HG03520 (cell line): Measurements from ENCODE around the gene TMEM72.
"Not testable (repeated sequence)": the region's sequence is repeated elsewhere in the genome, so short reads cannot be mapped to it uniquely, and the experiment has no call there.

Experiments
- ATAC-seq: cut with Tn5 transposase; IDR thresholded peaks from one replicate; pipeline ENCODE4 v1.9.1; 2021; ENCODE audit warnings: mild to moderate bottlenecking, moderate library complexity; ENCODE audit not compliant: unreplicated experiment

Gene TMEM72

DNA sequence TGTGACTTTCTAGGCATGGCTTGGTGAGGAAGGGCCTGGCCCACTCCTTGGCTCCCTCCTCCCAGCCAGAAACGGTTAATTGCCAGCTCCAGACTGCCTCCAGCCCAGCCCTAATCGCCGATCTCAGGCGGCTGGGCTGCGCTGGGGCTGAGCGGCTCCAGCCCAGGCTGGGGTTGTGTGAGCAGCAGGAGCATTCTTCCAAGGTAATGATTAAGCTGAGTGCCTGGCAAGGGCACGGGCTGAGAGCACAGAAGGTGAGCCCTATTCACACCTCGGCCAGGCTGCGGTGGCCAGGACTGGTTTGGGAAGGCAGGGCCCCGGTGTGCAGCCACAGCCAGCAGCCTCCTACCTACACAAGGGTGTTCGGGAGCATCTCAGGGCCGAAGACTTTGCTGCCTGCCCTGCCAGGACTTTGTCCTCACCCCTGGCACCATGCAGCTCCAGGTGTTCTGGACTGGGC is at the start of gene TMEM72:
Gene TMEM72 (plus strand): TSS at position 257 of the 460 bp plus-strand sequence. CDS start 176 bp downstream, at position 433.
- no peak for ATAC-seq

DNA sequence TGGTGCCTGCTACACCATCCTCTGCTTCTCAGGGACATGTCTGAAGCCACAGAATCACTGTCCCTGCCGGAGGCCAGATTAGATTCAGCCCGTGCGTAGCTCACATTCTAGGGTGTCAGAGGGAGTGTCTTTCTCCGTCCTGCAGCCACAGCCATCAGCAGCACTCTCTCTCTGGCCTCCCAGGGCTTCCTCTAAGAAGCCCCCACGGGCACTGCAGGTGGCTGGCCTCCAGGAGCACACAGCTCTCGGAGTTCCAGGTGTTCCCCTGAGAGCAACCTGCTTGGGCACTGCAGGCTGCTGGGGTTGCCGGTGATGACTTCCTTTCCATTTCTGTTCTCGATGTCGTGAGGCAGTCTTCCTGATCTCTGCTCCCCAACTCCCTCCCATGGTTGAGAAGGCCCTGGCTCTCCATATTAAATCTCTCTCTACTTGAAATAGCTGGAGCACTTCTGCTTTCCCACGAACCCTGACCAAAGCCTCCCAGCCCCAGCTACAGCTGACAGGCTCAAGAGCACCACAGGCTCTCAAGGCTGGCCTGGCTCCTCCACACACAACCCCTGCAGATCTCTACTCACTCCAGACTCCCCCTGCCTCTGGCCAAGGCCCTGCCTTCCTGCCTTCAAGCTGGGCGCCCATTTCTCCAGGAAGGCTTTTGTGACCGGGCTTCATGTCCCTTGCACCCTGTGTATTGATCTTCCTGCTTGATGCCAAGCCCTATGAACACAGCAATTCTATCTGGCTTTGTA is 49.0 kb upstream of the TMEM72 start:
- no peak for ATAC-seq

GRCh38 chr10:44862924-44863323 is 48.2 kb upstream of the TMEM72 start:
- no peak for ATAC-seq

DNA sequence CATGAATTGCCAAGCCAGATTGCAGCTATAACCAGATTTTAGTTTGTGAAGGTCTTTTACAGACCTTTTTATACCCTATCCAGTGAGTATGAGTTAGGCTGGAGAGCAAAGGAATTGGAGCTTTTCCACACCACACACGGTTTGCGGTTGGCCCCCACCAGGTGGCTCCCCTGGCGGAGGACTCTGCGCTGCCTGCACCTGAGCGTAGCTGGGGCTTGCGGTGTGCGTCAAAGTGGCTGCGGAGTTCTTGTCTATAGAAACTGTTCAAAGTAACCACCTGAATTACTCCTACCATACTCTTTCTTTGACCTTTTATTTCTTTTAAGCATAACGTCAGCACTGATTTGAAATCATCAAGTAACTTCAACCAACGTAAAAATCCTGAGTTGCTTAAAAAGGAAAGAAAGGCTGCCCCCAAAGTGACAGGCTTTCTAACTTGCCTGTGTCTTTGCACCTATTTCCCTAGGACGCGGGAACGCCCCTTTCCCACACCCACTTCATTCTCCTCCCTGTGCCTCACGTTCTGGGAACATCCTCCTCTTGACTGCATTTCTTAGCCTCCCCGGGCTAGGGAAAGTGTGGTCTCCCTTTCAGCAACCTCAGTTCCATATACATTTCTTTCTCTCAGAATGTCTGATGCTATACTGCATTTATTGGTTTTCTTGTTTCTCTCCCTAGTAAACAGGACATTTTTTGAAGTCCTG is 47.6 kb upstream of the TMEM72 start:
- ATAC-seq = no peak

- peak; percentile 48 for ATAC-seq
These were observed 47.1 kb upstream of the TMEM72 start for GRCh38 chr10:44864051-44864450.

DNA sequence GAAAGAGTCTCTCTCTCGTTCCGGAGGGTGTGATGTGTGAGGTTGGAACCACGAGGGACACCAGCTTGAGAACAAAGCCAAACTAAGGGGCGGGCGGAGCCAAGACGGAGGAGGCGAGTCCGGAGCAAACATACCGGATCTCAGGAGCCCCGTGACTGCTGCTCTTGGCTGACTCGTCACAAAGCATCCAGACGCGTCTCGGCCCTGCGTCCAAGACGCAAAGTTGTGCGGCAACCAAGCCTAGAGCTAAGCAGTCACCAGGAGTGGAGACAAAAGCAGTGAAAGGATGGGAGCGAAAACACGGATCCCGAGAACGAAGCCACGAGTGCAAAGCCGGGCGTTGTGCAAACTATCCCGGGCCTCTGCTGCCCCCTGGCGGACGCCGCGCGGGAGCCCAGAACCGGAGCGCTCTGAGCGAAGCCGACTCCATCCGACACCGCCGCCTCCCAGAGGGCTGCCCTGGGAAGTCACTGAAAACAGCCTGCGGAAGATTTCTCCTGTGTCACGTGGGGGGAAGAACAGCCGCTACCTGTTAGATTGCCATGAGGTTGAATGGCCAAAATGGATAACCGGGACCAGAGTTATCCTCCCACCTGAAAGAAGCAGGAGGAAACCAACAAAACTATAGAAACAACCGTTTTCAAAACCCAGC is 46.4 kb upstream of the TMEM72 start:
- peak; percentile 78 for ATAC-seq

GRCh38 chr10:44865289-44865671 is 45.9 kb upstream of the TMEM72 start:
- ATAC-seq = no peak

- not testable (repeated sequence) for ATAC-seq
These were observed 44.8 kb upstream of the TMEM72 start for GRCh38 chr10:44866367-44866766.

- no peak for ATAC-seq
These were observed 41.1 kb upstream of the TMEM72 start for GRCh38 chr10:44870031-44870430.

GRCh38 chr10:44873160-44873559 is 38.0 kb upstream of the TMEM72 start:
- no peak for ATAC-seq

DNA sequence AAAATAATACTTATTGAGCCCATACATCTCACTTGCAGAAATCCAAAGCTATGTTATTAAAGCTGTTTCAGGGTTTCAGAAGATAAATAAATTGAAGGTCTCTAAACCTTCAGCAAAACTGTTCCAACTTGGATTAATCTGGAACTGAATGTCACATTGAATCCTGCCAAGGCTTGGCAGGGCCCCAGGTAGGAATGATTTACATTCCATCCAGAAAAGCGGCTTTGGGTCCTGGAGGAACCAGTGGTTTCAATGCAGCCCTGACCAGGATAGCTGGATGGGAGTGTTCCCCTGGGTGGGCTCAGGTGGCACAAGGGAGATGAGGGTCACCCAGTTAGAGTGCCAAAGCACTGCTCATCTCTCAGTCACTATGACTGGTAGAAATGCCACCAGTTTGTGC is 37.0 kb upstream of the TMEM72 start:
- ATAC-seq = no peak

GRCh38 chr10:44878706-44879530 is 32.2 kb upstream of the TMEM72 start:
- peak; percentile 54 for ATAC-seq

GRCh38 chr10:44879531-44879899 is 31.6 kb upstream of the TMEM72 start:
- no peak for ATAC-seq

DNA sequence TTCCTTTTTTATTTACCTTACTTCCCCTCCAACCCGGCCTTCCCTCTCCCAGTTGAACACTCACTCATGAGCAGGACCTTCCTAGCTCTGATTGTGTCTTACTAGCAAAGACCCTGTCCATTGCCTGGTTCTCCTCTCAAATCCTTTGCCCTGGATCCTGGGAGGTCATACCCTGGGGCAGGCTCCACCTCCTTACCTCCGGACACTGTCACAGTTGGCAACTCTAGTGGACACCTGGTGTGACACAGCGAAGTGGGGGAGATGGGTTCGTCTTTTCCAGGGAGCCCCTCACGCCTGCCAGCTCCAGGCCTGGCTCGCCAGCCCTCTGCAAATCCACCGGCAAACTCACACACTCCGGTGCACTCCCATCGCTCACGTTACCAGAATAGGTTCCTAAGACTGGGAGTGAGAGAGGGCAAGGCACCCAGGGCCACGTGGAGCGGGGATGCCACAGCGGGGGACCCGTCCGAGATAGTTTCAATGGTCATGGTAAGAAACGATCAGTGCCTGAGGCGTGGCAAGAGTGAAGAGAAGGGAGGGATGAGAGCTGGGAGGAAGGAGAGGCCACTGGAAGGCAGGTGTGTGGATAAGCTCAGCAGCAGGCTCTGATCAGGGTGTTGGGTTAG is 30.9 kb upstream of the TMEM72 start:
- ATAC-seq = no peak

DNA sequence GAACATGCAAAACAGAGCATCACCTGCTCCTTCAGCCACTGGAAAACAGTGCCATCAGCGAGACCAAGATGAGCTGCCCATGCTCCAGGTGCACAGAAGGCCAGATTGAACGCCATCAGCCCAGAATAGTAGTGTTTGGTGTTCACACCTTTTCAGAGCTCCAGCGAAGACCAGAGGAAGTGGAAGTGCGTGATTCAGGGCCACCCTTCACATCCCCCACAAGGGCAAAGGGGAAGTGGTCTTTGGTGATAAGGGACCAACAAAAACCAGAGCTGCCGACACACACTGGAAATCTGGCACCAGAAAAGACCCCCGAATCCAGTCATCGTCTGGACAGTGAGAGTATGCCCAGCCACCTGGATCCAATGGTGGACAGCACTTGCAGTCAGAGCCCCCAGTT is 29.5 kb upstream of the TMEM72 start:
- ATAC-seq = no peak

DNA sequence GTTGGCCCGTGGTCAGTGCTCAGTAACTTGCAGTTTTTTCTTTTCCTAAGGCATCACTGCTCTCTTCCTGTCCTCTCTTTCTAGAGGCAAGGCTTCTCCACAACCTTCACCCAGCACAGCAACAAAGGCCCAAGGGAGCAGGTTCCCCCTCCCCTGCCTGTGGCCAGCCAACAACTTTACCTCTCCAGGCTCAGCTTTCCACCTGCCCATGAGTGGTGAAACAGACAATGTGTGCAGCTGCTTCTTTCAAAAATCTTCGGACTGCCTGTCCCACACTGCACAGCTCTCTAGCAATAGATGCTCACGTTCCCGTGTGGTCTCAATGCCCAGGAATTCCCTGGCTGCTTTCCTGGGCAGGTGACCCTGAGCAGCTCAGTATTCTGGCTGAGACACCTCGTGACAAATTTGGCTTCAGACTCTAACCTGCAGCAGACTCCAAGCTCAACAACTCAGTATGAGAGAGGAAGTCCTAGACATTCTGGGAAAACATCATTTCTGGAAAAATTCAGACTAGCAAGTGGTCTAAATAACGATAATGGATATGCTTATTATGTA is 28.9 kb upstream of the TMEM72 start:
- ATAC-seq = no peak

DNA sequence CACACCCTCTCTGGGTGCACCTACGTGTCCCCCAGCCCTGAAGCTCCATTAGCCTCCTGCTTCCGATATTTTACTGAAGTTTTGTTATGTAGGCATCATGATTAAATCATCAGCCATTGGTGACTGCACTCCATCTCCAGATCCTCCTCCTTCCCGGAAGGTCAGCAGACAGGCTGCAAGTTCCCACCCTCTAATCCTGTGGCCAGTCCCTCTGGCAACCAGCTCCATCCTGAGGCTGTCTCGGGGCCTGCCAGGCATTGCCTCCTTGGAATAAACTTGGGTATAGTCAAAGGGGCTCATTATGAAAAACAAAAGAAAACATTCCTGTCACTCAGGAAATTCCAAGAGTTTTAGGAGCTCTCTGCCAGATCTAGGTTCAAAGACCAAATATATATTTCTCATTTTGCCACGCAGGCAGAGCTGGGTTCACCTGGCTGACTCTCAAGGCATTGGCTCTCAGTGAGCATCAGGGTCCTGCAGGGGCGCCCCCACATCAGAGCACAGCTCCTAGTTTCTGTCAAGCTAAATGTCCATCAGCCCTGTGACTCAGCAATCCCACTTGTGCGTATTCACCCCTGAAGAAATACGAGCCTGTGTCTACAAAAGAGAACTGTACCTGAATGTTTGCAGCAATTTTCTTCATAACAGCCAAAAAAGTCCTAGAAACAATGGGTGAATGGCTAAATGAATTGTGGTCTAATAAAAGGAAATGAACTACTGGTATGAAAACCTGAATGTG is 27.4 kb upstream of the TMEM72 start:
- ATAC-seq = no peak

DNA sequence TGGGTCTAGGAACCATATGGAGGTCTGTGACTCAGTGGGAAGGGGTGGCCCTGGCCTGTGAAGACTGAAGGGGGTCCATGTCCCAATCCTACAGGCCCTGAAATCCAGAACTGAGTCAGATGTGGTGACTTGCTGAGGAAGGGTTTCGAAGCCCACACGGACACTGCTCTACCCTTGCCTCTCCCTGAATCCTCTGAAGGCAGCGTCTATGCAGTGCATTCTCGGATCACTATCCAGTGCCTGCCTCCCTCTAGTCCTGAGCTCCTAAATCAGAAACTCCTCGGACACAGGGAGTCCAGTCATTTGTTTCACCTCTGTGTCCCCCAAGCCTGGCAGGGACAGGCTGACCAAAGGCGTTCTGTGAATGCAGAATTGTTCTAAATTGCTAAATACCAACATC is 25.4 kb upstream of the TMEM72 start:
- ATAC-seq = no peak

DNA sequence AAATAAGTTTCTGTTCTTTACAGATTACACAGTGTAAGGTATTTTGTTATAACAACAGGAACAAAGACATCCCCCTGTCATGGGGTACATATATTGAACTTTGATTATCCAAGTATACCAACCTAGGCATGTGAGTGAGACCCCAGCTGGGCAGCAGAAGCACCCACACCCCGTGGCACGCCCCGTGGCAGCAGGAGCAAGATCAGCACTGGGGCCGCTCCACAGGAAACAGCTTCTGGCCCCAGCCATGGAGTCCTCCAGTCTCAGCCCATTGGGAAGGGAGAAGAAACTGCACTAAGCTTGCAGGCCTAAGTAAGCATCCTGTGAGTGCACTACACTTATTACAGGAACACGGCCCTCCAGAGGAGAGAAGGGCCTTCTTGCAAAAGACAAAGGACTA is 24.2 kb upstream of the TMEM72 start:
- no peak for ATAC-seq

DNA sequence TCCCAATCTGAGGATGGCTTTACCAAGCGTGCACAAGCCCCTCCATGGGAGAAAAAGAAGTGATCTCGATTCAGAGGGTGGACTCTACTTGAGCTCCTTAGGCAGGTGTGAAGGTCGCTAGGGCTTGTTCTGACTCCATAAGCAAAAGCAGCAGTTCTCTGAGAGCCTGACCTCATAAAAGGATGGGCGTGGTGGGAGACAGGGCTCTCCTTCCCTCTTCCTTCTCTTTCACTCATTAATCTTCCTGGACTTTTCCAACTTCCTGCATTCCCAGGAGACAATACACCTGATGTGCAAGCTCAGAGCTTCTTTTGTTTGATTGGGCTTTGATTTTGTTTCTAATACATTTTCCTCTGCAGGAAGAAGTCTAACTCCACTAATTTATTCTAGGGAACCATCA is 22.3 kb upstream of the TMEM72 start:
- no peak for ATAC-seq
